ENCODE measurements around the gene RCOR2.
A peak's percentile ranks its signal among the peaks of the same experiment; 100 is the strongest.

The RCOR2 gene

GRCh38 chr11:63907808-63908530, 9.0 kb downstream of the RCOR2 start:
- DNase-seq (ENCODE audit: low read depth, low spot score), result no peak

GRCh38 chr11:63907063-63907462, 9.9 kb downstream of the RCOR2 start:
- DNase-seq (ENCODE audit: low read depth, low spot score), result no peak

GRCh38 chr11:63906585-63906984, 10.4 kb downstream of the RCOR2 start:
- DNase-seq (ENCODE audit: low read depth, low spot score), result no peak

- DNase-seq (ENCODE audit: low read depth, low spot score), result no peak
Measured at GRCh38 chr11:63906087-63906486, 10.9 kb downstream of the RCOR2 start.

- no peak for DNase-seq (ENCODE audit: low read depth, low spot score)
Measured at GRCh38 chr11:63905179-63905578, 11.8 kb downstream of the RCOR2 start.

GRCh38 chr11:63904743-63905142, 12.2 kb downstream of the RCOR2 start:
- no peak for DNase-seq (ENCODE audit: low read depth, low spot score)

- no peak for DNase-seq (ENCODE audit: low read depth, low spot score)
Measured at GRCh38 chr11:63903884-63904283, 13.1 kb downstream of the RCOR2 start.

- no peak for DNase-seq (ENCODE audit: low read depth, low spot score)
Measured at GRCh38 chr11:63901660-63902059, 15.3 kb downstream of the RCOR2 start.

GRCh38 chr11:63897459-63898146, 19.4 kb downstream of the RCOR2 start:
- DNase-seq (ENCODE audit: low read depth, low spot score), result no peak

GRCh38 chr11:63896071-63896470, 20.9 kb downstream of the RCOR2 start:
- no peak for DNase-seq (ENCODE audit: low read depth, low spot score)

GRCh38 chr11:63893355-63893754, 23.6 kb downstream of the RCOR2 start:
- DNase-seq (ENCODE audit: low read depth, low spot score), result no peak

GRCh38 chr11:63892228-63892627, 24.7 kb downstream of the RCOR2 start:
- peak; percentile 65 for DNase-seq (ENCODE audit: low read depth, low spot score)

- DNase-seq (ENCODE audit: low read depth, low spot score), result no peak
Measured at GRCh38 chr11:63890368-63890767, 26.6 kb downstream of the RCOR2 start.

- DNase-seq (ENCODE audit: low read depth, low spot score), result no peak
Measured at GRCh38 chr11:63889344-63889743, 27.6 kb downstream of the RCOR2 start.

GRCh38 chr11:63888170-63889086, 28.5 kb downstream of the RCOR2 start:
- peak; percentile 52 for DNase-seq (ENCODE audit: low read depth, low spot score)

- DNase-seq (ENCODE audit: low read depth, low spot score), result no peak
Measured at GRCh38 chr11:63887386-63887999, 29.5 kb downstream of the RCOR2 start.

- DNase-seq (ENCODE audit: low read depth, low spot score), result no peak
Measured at GRCh38 chr11:63884196-63884932, 32.6 kb downstream of the RCOR2 start.

- no peak for DNase-seq (ENCODE audit: low read depth, low spot score)
Measured at GRCh38 chr11:63883791-63884190, 33.2 kb downstream of the RCOR2 start.

- peak; percentile 80 for DNase-seq (ENCODE audit: low read depth, low spot score)
Measured at GRCh38 chr11:63882555-63883242, 34.3 kb downstream of the RCOR2 start.

- DNase-seq (ENCODE audit: low read depth, low spot score), result no peak
Measured at GRCh38 chr11:63880403-63880790, 36.6 kb downstream of the RCOR2 start.

Measured in astrocyte of the hippocampus (primary cell).